GM21737 (cell line): Measurements from ENCODE around the gene NACC2.

Experiments
- ATAC-seq: cut with Tn5 transposase; IDR thresholded peaks from one replicate; pipeline ENCODE4 v1.9.1; 2021; ENCODE audit warnings: mild to moderate bottlenecking, moderate library complexity; ENCODE audit not compliant: unreplicated experiment

The NACC2 gene

DNA sequence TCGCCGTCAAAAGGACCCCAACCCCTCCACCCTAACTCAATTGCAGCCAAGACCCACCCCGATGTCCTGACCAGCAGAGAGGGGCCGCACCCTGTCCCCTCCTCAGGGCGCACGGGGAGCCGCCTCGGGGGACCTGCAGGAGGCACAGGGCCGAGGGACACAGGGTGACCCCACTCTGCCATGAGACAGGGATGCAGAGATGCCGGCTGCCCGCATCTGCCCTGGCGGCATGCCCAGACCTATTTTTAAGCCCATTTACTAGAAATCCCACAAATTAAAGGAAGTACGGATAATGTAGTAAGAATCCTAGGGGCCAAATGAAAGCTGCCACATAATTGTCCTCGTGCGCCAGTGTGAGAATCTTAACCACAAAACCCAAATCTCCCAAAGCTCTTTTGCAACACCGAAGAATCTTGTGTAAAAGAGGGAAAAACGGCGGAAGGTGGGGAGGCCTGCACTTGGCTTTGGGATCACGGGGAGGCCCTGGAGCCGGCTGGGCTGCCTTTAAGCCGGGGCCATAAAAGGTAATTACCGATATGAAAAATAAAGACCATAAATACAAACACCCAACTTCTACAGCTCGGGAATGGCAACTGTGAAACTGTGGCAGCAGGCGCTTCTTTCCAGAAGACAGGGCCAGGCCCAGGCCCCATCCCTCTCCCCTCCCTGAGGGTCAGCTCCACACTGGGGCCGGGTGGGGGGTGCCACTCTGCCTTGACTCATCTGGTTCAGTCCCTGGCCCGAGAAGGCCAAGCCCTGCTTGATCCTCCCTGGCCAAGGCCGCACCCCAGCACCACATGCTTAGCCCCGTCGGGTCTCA, 35.0 kb downstream of the NACC2 start:
- no peak for ATAC-seq

DNA sequence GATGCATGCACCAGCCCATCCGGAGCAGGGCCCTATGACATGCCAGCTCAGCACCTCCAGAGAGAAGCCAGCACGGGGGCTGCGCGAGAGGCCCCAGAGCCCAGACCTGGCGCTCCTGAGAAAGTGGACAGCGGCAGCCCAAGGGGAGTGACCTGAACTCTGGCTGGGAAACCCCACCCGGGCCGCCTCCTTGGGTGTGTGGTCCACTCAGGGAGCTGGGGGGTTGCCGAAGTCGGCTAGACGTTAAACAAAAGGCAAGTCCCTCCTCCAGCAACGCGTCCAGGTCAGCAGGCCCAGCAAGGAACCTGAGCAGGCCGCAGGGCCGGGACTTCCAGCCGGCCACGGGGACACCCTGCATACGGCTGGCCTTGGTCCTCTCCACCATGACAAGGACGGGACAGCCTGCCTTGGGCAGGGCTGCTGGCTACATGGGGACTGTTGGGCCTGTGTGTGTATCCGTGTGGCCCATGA, 35.7 kb downstream of the NACC2 start:
- ATAC-seq, result no peak

DNA sequence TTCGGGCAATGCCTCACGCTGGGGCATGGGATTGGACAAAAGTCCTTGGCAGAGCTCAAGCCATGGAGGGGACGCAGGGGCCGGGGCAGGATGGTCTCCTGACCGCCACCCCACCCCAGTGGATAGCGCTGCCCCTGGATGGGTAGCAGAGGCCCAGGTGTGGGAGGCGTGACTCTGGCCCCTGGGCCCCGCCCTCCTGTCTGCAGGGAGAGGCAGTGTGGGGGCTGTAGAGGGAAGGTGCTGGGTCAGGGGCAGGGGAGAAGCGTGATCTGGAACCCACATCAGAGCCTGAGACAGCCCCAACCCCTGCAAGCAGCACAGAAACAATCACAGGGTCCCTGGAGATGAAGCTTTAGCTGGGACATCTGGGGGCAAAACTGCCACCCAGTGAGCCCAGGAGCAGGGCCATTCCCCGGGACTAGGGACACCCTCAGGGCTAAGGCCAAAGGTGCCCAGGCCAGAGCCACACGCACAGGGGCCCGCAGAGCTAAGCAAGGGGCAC, 36.2 kb downstream of the NACC2 start:
- ATAC-seq, result no peak

DNA sequence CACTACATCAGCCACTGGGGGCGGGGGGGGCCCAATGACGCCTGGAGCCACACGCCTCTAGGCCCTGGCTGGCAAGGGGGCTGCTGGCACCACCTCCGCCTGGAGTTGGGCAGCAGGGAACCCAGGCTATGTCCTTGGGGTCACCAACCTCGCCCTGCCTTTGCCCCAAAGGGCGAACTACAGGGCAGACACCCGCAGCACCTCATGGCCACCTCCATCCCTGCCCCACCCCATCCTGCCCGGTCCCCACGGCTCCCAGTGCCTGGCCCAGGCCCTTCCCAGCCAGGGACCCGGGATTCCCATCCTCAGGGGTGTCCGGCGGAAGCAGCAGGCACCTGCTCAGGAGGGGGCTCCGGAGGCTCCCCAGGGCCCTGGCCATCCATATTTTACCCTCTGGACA, 37.0 kb downstream of the NACC2 start:
- ATAC-seq, result no peak

DNA sequence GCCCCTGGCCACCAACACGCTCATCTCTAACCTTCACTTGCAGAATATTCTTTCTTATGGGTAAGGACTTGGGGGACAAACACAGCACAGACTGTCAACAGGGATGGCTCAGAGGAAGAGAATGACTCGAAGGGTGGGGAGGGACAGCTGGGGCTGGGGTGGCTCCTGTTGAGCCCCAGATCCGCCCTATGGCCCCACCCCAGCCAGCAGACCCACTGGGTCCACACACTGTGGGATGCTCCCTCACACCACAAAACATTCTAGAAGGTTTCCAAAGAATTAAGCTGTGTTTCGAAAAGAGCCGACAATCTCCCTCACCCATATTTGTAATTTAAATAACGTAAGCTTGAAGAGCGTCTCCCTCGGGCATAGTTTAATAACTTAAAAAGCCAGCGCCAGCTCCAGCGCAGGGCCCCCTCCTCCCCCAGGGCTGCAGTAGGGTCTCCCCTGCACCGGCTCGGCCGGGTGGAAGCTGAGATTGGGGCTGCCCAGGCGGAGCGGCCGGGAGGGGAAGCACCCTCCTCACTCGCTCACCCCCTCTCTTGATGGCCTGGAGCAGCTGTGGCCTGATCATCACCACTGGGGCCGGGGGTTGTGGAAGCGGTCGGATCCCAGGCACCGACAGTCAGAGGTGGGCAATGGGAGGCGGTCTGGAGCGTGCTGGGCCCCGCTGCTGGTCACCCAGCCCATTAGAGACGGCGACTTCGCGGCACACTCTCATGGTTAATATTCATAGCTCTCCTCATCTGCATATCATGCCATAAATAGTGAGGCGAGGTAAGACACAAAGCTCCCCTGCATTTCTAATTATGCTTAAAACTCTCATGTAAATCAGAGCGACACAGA, 37.6 kb downstream of the NACC2 start:
- ATAC-seq, result no peak

DNA sequence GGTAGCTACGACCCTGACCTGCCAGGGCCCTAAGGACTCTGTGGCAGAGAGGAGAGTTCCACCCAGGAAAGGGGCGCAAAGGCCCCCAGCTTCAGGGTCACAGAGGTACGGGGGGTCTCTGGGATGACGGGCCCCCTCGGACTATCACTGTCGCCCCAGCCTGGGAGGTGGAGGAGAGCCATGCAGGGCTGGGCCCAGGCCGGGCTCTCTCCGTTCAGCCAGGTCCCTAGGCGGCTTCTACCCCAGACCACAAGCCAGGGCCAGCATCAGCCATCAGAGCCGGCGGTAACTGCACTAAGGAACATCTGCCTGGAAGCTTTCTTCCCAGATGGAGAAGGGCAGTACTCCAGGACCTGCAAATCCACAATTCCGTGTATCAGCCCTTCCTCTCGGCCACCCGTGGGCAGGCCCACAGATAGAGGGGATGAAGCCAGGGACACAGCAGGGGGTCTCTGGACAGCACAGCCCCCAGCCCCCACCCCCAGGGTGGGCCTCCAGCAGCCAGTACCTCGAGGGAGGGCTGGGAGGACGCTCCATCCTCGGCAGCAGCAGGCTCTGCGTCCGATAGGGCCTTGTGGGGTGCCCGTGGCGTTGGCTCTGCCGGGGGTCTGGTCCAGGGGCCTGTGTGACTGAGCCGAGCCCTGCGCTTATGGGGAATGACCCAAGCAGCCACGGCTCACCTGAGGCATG, 38.4 kb downstream of the NACC2 start:
- ATAC-seq, result no peak

DNA sequence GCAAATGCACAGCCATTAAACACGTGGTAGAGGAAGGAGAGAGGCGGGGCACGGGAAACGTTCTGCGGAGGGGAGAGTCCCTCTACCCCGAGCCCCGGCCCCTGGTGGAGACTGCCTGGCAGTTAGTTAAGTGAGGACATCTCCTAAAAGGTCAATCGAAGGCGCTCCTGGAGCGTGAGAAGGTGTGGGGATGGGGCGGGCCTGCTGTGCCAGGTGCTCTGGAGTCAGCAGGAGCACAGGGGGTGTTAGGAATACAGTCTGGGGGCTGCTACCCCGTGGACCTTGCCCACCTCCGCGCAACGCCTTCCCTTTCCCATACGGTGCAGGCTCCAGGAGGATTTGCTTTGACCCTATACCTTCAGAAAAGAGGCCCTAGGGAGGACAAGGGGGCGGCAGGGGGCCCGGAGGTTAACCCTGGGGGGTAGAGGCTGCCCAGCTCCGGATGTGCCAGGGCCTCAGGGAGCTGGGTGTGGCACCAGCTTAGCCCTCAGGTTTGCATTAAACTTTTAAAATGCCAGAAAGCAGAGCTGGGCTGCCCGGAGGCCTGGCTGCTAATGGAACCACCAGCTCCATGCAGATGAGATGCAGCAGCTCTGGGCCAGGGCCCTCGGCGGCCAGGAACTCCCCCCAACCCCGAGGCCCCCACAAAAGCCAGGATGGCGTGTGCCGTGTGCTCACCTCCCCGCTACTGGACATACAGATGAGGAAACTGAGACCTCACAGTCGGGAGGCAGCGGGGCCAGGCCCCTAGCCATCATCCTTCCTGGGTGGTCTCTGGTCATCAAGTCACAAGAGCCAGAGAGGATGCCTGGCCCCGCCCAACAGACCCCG, 39.2 kb downstream of the NACC2 start:
- no peak for ATAC-seq

DNA sequence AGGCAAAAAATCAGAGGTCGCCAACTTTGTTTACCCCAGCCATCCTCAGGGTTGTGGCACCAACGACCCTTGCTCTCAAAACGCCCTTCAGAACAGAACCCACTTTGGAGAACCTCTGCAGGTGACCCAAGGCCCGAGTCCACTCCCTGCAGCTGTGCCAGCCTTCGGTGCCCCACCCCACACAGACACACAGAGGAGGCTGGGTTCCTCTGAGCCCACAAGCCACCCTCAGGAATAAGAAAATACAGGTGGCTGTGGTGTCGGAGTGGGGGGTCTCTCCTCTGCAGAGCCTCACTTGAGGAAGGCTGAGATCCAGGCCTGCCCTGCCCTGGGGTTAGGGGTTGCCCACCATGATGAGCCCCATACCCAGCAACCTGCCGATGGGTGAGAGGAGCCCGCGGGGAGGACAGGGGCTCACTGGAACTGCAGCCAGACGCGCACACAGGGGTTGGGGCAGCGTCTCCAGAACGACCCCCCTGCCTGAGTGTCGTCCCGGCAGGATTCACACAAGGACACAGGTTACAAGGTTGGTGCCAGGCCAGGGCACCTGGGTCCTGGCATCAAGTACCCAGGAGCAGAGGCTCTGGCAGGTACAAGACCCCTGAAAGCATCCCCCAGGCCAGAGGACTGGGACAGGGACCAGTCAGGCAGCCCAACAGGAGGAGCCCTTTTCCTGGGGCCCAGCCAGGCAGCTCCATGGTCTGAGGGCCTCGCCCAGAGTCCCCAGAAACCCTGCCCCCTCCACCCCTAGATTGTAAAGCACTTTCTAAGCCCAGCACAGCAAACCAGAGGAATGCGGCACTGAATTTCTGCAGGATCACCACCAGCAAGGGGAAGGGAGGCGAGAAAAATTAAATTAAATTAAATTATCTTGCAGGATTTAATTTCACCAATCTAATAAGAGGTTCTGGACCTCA, 40.0 kb downstream of the NACC2 start:
- ATAC-seq, result no peak

DNA sequence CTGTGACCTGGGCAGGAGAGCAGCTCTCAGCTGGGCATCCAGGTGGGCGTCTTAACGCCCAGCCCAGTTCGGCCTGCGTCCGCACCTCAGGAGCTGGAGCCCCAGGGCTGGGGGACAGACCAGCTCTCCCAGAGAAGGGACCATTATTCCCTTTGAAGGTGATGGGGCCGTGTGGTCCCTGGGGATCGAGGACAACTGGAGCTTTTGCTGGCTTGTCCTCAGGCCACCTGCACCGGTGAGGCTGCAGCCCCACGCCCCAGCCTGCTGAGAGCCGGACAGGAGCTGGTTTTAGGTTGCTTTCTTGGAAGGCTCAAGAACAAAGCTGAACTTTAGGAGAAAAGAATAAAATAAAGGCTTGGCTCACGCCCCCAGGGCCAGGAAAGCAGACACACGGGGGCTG, 40.9 kb downstream of the NACC2 start:
- no peak for ATAC-seq

DNA sequence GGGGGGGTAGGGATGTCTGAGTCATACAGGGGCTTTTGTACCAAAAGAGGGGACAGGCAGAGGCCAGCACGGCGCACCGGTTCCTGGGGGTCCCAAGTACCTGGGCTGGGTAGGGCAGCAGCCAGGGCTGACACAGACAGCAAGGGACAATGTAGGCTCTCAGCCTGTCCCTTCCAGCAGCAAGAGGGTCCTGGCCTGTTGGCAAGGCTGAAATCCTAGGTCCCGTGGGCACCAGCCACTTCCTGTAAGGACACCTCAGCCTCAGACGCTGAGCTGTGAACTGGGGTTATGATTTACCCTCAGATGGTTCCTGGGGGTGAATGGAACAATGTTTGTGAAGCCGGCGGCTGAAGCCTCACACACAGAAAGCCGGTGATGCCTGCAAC, 41.3 kb downstream of the NACC2 start:
- ATAC-seq, result no peak

DNA sequence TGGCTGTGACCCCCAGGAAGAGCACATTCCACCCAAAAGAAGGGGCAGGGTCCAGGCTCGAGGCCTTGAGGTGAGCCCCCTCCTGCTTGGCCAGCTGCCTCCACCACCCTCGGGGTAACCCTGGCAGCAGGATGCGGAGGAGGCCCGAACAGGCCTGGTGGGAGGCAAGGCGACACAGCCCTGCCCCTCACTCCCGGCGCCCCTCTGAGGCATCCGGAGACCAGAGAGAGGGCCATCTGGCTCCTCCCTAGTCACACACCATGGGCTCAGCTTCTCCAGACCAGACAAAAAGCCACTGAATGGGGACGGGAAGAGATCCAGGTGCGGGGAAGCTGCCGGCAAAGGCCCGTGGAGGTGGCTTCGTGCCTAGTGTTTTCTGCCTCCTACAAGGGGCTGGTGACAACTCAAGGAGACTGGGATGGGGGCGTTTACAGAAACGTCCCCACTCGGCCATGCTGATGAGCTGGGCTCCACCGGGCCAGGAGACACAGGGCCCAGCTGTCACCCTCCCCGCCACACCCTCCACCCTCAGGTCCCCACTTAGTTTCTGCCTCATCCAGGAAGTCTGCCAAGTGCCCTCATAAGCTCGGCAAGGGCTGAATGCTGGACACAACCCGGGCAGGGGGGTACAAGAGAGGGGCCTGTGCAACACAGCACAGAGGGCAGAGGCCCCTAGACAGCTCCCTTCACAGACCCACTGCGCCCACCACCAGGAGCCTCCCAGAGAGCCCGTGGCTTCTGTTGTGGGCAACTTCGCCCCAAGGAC, 41.9 kb downstream of the NACC2 start:
- ATAC-seq, result no peak

DNA sequence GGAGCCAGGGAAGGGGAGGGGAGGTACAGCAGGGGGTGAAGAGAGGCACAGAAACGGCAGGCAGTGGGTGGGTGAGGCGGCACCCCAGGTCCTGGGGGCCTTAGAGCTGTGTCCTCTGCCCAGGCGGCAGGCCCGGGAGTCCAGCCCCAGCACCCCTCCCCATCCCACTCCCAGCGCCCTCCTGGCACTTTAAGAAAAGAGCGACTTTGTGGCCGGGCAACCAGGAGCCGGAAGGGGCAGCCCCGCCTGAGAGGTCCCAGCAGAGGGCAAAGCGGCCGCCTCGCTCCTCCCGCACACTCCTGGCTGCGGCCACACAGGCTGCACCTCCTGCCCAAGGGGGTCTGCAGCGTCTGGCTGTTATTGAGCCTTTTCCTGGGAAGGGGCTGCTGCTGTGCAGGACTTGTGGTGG, 42.6 kb downstream of the NACC2 start:
- ATAC-seq, result no peak

DNA sequence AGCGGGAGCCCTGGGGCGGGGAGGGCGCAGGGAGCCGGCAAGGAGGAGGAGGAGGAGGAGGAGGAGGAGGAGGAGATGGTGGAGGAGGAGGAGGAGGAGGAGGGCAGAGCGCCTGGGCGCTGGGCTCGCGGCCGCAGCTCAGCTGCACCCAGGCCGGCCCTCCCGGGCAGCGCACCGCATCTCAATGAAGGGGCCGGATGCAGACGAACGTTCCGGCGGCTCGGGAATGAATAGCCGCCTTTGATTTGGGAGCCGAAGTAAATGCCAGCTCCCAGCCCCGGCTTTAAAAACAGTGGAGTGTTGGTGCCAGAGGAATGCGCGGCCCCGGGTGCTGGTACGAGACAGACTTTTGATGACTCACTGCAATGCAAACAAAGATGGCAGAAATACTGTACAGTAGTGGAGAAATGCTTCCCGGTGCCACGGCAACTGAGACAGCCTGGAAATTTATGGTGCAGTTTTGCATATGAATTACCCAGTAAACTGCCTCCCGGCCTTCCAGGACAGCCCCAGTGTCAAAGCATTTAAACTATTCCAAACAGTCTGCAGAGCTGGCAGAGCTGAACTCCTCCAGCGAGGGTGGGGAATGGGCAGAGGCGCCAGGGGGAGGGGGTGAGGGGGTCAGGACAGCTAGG, 43.1 kb downstream of the NACC2 start:
- no peak for ATAC-seq

DNA sequence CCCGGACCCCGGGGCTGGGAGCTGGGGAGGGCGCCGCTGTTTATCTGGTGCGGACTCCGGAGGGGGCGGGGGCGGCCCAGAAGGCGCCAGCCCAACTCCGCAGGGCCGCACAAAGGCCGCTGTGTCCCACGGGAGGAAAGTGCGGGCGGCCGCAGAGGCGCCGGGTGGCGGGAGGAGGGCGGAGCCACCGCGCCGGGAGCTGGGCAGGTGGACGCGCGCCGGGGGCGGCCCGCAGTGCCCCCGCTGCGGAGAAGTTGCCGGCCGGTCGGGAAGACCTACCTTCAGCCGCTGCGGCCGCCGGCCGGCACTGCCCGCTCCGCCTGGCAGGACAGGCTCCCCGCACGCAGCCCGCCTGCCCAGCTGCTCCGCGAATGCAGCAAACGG, 43.6 kb downstream of the NACC2 start:
- no peak for ATAC-seq

DNA sequence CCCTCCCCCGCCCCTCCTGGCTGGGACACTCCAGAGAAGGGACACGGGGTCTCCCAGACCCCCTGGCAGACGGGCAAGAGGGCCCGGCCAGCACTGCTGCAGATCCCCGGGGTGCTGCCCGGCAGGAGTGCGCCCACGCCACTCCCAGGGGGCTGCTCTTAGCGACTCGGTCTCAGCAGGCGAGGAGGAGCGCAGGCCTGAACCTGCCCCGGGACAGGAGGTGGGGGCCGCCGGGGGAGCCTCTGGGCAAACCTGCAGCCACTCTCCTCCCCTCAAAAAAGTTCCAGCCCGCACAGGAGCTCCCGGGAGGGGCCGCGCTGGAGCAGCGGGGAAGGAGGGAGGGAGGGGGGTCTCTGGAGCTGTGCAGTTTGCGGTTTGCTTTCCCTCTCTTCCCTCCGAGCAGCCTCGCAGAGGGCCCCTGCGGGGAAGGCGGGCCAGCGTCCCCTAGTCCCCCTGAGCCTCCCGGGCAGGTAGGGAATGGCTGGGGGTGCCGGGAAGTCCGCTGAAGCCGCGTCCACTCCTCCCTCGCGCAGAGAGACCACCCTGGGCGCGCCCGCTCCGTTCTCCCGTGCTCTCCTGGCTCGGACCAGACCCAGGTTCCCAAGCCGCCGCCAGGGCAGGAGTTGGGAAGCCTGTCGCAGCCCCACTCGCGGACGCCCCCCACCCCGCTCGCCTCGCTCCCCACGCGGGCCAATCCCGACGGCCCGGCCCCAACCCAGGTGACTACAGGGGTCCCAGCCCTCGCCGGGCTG, 44.2 kb downstream of the NACC2 start:
- no peak for ATAC-seq

DNA sequence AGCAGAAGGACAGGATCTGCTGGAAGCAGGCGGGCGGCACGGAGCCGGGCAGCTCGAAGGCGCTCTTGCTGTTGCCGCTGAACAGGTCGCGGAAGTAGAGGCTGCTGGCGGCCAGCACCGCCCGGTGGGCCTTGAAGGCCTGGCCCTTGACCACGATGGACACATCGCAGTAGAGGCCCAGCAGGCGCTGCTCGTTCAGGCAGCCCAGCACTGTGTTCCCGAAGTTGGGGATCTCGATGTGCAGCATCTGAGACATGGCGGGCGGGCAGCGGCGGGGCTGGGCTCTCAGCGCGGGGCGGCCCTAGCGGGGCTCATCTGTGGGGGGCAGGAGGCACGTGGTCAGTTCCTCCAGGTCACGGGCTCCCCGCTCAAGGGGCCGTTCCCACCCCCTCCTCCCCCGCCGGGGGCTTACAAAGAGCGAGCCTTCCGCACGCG, 44.8 kb downstream of the NACC2 start:
- ATAC-seq, result no peak

DNA sequence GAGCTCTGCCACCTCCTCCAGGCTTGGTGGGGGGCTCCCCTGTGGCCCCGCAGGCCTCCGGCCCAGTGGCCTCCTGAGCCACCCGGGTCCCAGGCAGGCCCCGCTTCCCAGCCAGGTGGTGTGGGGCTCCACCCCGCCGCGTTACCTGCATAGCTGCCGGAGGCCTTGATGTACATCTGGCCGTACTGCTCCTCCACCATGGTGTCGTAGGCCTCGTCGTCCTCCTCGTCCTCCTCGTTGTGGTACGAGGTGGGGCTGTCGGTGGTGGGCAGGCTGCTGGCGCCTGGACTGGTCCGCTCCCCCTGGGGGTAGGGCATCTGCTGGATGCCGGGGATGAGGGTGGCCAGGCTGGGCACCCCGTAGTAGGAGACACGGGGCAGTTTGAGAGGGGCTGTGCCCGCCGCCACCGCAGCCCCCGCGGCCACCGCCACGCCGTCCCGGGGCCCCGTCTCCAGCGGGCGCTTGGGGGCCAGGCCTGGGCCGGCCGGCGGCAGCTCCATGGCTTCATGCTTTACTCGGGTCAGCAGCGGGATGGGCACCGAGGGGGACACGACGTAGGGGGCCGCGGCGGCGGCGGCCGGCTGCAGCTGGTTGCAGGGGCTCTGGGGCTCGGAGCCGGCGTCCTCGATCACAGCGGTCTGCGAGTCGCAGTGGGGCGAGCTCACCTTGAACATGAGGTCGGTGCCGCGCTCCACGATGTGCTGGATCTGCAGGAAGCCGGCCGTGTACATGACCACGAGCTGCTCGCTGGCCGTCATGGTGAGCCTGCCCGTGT, 45.4 kb downstream of the NACC2 start:
- ATAC-seq, result no peak
